Inflammatory macrophage treated with lipopolysaccharide for 1 hour (primary cell): ENCODE measurements around the gene PARD3.

Source experiments
- DNase-seq, 2 donors: peaks; one replicate each; pipeline ENCODE4 v3.0.0-alpha.2; 2020 to 2022

The PARD3 gene

GRCh38 chr10:34644224-34644623 is 170.9 kb downstream of the PARD3 start:
- DNase-seq, result no peak

- DNase-seq, result no peak
These were observed 171.5 kb downstream of the PARD3 start for GRCh38 chr10:34643620-34644019.

GRCh38 chr10:34641913-34642558 is 173.1 kb downstream of the PARD3 start:
- no peak for DNase-seq

GRCh38 chr10:34641147-34641912 is 173.8 kb downstream of the PARD3 start:
- no peak for DNase-seq

- peak; percentile 54 to 87 for DNase-seq
These were observed 176.6 kb downstream of the PARD3 start for GRCh38 chr10:34638406-34639054.

- DNase-seq, result peak; percentile 25 to 69
These were observed 177.6 kb downstream of the PARD3 start for GRCh38 chr10:34637418-34637911.

GRCh38 chr10:34635111-34635510 is 180.0 kb downstream of the PARD3 start:
- DNase-seq, result no peak

- DNase-seq, result no peak
These were observed 181.7 kb downstream of the PARD3 start for GRCh38 chr10:34633374-34633773.

GRCh38 chr10:34629084-34629483 is 186.0 kb downstream of the PARD3 start:
- no peak for DNase-seq

- no peak for DNase-seq
These were observed 186.8 kb downstream of the PARD3 start for GRCh38 chr10:34628174-34628796.

- no peak for DNase-seq
These were observed 187.4 kb downstream of the PARD3 start for GRCh38 chr10:34627741-34628140.

GRCh38 chr10:34627331-34627730 is 187.8 kb downstream of the PARD3 start:
- DNase-seq, result peak in 1 of 2 donors; percentile 21

GRCh38 chr10:34626158-34626880 is 188.8 kb downstream of the PARD3 start:
- no peak for DNase-seq

- DNase-seq, result no peak
These were observed 190.6 kb downstream of the PARD3 start for GRCh38 chr10:34624323-34625153.

GRCh38 chr10:34622945-34623344 is 192.2 kb downstream of the PARD3 start:
- no peak for DNase-seq

- no peak for DNase-seq
These were observed 196.5 kb downstream of the PARD3 start for GRCh38 chr10:34618611-34619010.

- no peak for DNase-seq
These were observed 199.3 kb downstream of the PARD3 start for GRCh38 chr10:34615770-34616169.

- DNase-seq, result no peak
These were observed 201.6 kb downstream of the PARD3 start for GRCh38 chr10:34613491-34613890.

- no peak for DNase-seq
These were observed 202.2 kb downstream of the PARD3 start for GRCh38 chr10:34612938-34613337.

- DNase-seq, result no peak
These were observed 202.7 kb downstream of the PARD3 start for GRCh38 chr10:34612446-34612845.

GRCh38 chr10:34609287-34609940 is 205.7 kb downstream of the PARD3 start:
- no peak for DNase-seq
